Measurements from ENCODE around the gene PAPPA.

The PAPPA gene, protein sequence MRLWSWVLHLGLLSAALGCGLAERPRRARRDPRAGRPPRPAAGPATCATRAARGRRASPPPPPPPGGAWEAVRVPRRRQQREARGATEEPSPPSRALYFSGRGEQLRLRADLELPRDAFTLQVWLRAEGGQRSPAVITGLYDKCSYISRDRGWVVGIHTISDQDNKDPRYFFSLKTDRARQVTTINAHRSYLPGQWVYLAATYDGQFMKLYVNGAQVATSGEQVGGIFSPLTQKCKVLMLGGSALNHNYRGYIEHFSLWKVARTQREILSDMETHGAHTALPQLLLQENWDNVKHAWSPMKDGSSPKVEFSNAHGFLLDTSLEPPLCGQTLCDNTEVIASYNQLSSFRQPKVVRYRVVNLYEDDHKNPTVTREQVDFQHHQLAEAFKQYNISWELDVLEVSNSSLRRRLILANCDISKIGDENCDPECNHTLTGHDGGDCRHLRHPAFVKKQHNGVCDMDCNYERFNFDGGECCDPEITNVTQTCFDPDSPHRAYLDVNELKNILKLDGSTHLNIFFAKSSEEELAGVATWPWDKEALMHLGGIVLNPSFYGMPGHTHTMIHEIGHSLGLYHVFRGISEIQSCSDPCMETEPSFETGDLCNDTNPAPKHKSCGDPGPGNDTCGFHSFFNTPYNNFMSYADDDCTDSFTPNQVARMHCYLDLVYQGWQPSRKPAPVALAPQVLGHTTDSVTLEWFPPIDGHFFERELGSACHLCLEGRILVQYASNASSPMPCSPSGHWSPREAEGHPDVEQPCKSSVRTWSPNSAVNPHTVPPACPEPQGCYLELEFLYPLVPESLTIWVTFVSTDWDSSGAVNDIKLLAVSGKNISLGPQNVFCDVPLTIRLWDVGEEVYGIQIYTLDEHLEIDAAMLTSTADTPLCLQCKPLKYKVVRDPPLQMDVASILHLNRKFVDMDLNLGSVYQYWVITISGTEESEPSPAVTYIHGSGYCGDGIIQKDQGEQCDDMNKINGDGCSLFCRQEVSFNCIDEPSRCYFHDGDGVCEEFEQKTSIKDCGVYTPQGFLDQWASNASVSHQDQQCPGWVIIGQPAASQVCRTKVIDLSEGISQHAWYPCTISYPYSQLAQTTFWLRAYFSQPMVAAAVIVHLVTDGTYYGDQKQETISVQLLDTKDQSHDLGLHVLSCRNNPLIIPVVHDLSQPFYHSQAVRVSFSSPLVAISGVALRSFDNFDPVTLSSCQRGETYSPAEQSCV (N-terminal part only)

DNA sequence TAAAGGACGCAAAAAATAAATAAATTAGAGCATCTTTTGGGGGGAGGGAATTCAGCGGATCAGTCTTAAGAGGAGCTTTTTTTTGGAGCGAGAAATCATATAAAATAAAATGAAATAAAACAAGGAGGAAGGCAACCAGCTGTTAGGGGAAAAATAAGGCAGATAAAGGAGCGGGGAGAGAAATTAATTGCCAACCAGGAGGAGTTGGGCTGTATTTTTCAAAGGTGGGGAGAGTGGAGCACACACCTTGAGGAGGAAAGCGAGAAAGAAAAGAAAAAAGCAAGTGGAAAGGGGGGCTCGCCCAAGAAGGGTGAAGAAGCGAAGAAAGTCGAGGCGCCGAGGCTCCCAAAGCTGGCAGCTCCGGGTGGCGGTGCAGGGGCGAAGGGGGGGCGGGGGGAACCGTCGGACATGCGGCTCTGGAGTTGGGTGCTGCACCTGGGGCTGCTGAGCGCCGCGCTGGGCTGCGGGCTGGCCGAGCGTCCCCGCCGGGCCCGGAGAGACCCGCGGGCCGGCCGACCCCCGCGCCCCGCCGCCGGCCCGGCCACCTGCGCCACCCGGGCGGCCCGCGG, at the start of gene PAPPA:
Gene PAPPA (plus strand): TSS at position 27 of the 569 bp plus-strand sequence. CDS start 382 bp downstream, at position 409.
- DNase-seq, result no peak

DNA sequence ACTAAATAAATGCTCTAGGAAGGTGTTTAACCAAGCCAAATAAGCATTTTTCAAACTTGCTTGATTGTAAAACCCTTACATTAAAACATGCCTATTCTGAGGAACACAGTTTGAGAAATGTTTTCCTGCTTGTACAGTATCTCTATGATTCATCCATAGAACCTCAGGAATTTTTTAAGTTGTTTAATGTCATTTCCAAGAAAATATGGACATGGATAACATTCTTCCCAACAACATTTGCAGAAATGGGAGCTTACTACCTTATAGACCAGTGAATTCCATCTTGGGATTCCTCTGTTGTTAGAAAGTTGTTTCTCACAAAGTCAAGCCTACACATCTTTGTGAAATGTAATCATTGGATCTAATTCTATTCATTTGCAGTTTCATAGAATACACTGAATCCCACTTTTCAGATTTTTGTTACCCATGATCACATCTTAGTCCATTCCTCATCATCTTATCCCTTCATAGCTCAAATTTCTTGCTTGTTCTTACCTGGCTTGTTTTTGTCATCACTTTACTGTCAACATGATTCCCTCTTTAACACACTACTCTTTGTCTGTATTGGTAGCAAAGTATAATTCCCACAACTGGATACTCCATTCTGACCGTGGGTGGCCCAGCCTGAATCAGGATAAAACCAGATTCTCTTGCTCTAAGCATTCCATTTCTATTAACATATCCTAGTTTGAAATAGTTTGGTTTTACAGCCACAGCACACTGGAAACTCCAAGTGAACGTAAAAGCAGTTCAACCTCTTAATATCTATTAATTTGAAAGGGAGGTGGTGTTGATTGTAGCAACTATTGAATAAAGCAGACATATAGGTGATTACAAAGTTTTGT, 49.4 kb upstream of the PAPPA start:
- no peak for DNase-seq

DNA sequence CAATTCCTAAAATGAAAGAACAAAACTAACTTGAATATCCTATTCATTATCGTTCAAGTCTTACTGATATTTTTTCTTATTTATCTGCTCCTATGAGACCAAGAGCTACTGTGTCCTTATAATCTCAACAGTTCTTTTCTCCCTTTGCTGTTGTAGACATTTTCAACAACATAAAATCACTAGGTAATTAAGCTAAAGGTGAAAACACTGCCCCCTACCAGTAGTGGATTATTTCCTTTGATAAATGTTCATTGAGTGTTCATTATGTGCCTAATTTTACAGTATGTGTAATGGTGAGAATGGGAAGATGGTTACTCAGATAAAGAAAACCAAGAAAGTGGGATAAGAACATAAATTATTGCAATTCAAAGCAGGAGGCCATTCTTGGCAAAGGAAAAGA, 41.4 kb upstream of the PAPPA start:
- no peak for DNase-seq

DNA sequence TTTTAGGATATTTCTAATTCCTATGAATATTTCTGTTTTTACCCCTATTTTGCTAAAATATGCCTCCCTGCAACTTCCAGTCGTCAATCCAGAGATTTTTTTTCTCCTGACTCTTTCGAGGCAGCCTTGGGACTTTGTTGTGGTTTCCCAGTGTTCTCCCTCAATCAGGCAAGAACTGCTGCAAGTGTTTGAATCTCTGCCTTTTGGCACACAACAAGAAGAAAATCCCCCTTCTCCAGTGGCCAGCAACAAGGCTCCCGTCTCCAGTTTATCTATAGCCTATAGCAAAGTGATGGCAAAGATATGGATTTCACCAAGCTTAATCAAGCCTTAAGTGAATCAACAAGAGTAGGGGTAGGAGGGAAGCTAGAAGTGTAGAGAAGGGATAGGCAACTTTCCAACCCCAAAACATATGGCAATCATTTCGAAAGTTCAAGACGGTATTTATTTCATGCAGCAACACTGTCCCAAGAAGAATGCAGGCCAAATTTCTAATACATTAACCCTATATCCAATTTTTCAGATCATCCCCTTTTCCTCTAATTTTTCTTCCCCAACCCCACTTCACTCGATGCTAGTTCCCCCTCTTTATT, 37.7 kb upstream of the PAPPA start:
- no peak for DNase-seq

DNA sequence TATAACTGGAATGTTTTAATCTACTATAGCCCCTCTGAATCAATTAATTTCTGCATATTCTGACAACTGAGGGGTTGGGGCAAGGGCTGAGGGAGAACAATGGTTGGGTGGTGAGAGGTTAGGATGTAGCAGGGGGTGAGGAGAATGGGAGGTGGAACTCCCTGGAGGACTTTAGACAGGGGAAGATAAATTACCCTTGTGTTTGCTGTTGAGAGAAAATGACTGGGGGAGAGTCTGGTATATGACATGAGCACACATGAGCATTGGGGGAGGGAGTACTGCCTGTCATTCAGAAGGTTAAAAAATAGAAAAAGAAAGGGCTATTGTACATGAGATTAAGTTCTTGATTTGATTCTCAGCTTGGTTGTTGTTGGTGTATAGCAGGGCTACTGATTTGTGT, 37.2 kb upstream of the PAPPA start:
- no peak for DNase-seq

DNA sequence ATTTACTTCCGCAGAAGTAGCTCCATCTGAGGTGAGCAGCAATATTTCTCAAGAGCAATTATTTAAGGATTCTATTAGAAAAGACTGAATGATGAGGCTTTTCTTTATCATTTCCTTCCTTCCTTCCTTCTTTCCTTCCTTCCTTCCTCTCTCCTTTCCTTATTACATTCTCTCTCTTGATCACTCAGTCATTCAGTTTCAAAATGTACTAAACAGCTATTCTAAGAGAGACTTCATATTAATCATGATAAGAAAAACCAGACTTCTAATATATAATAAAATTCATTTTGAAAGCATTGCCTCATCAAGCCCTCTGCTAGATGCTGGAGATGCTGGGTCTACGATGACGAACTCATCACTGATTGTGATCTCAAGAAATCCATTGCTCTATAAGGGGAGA, 30.4 kb upstream of the PAPPA start:
- no peak for DNase-seq

DNA sequence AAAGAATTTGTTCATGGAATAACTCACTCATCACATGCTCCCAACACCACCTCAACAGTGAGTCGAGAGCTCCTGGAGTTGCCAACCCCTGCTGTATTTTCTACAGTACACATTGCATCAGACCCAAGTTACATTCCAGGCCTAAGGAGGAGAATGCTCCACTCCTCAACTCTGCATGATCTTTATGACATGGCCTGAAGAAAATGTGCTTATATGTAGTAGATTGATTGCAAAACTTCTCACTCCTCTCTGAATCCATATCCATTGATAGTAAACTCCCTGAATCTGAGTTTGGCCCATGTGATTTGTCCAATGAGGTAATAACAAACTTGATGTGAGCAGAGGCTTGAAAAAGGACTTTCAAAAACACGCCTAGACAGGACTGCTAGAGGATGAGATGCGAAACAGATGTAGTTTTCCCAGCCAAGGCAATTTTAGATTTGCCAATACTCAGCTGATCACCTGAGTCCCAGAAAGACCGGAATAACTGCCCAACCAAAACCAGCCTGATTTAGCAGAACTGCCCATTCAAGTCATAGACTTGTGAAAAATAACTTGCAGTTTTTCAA, 29.0 kb upstream of the PAPPA start:
- no peak for DNase-seq

DNA sequence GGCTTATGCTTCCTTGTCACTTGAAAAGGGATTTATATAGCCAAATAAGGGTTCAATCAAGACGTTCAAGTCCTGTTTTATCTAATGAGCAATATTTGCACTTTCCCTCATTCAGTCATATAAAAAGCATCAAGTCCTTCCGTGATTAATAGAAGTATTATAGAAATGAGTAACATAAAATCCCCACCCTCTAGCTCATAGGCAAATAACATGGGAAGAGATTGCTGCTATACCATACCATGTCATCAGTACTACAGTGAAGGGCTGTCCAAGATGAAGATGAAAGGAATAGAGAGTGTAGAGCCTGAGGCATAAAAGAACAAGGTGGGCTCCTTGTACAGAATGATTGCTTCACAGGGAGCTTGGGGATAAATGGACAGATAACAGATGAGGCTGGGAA, 20.4 kb upstream of the PAPPA start:
- DNase-seq, result no peak

DNA sequence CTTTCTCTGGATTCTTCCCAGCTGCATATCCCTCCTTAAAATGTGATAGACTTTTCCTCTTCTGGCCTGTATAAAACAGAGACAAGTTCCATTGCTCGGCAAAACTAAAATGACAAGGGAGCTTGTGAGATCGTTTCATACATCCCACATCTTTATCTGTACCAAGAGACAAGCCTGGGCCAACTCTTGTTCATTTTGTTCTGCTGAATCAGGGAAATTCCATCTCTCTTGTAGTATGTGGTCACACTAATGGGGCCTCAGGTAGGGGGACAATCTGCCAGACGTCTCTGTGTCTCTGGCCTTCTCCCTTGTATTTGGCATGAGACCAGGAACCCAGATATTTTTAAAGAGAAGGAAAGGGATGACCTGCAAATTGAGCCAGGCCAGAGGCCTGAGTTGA, 18.6 kb upstream of the PAPPA start:
- DNase-seq, result no peak

DNA sequence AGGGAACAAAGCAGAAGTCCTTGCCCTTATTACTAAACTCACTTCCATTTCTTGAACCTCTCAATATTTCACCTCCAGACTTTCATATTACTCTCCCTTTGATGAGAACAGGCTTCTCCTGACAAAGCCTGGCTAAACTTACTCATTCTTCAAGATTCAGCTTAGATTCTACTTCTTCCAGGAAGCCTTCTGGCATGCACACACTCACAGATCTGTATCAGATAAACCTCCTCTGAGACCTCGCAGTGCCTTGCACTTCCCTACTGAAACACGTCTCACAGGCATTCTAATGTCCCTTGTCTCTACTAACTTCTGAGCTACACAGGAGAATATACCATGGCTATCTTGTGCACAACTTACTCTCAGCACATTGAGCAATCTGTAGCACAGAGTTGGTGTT, 16.6 kb upstream of the PAPPA start:
- DNase-seq, result no peak

DNA sequence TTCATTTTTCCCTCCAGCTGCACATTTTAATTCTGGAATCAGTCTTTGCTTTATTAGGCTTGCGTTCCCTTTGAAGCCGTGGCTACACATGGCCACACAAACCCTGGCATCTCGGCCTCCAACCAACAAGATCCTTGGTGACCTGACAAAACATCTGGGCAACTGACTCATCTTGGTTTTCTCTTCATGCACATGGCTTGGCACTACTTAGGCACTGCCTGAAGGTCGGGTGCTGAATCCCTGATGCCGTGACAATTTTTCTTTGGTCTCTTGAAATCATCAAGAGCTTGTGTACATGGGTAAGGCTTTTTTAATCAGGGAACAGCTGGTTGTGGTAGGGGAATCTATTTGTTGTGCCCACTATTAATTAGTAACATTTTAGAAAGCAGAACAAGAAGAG, 16.0 kb upstream of the PAPPA start:
- no peak for DNase-seq

DNA sequence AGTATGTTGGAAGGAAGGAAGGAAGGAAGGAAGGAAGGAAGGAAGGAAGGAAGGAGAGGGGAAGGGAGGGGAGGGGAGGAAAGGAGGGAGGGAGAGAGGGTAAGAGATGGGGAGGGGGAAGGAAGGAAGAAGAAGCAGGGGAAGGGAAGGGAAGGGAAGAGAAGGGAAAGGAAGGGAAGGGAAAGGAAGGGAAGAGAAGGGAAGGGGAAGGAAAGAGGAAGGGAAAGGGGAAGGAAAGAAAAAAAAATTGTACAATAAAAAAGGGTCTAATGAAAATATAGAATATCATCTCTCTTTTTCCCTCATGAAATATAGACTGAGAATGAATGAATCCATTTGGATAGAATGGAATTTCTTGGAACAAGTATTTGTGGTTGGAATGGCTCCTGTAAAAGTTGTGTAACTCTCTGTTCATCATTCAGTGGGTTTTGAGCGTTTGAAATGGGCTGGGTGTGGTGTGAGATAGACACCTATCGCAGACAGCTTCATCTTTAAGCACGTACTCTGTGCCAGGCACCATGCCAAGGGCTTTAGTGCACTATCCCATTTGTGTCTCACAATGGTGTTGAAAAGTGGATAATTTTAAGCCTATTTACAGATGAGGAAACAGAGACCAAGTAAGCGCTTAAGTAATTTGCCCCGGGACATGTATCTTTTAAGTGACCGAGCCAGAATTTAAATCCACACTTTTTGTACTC, 11.6 kb upstream of the PAPPA start:
- DNase-seq, result no peak

DNA sequence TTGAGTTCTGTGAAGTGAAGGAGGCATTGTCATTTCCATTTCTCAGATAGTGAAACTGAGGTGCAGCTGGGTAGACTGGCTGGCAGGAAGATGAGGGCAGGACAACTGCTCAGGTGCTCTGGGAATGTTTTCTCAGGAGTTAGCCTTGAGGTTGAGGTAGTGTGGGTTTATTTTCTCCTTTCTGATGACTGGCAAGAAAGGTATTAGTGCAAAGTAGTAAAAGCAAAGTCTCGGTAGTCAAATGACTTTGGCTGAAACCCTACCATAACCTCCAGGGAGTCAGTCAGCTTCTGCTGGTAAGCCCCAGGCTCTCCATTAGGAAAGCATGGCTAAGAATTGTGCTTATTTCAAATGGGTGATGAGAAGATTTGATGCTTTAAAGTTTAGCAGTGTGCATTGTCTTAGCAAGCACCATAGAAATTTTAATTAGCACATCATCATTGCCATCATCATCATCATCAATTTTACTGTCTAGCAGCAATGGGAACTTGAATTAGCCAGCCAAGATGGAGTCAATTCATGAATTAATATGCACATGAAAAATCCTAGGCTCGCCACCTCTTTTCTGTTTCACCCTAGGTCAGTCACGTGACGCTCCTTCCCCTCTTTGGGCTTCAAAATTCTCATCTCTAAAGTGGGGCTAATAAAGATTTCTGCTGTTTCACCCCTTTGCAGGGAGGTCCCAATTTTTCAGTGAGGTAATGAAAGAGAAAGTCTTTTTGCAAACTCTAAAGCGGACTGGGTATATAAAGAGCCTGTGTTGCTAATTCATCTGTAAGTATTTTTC, 10.7 kb upstream of the PAPPA start:
- no peak for DNase-seq

DNA sequence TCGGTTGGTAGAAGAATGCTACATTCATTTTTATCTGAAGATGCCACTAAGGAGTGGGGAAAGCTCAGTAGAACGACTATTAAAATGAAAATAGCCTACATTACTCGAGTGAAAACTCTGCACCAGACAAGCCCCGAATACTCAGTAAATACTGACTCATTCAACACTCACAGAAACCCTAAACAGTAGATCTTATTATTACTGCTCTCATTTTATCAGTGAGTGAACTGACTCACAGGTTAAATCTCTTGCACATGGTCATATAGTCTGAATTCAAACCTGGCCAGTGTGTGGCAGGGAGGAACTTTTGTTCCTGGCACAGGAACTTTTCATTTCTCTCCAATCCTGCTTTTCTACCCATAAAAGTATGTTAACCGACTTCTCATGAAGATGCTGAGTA, 9.6 kb upstream of the PAPPA start:
- DNase-seq, result no peak

DNA sequence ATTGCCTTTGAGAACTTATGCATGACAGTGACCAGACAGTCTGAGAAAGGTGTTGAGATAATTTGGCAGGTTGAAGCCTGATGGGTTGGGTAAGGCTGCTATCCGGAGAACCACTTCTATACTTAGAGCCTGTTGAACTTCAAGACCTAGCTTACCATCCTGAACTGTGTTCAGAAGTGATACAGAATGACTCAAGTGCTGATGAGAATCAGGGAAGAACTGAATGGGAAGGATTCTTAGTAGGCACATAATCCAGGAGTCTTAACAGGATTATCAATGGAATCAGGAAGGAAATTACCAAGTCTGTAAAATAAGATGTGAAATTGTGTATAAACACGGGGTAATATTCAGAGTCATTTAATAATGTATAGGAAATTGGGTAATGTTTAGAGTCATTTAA, 9.0 kb upstream of the PAPPA start:
- DNase-seq, result no peak

DNA sequence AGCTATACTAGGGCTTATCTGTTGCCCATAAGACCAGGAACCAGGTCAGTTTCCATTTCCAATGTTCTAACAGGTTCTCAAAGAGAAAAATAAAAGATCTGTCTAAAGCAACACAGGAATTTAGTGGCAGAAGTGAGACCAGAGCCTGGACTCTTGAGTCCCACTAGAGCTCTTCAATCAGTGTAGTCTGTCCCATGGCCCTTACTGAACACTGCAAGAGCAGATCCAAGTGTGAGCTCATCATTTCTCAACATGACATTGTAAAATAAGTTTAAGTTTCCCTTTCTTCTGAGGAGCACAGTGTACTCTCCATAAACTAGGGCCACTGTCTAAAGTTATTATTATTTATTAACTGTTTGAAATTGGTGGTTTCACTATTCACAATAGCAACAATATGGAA, 8.6 kb upstream of the PAPPA start:
- DNase-seq, result no peak

DNA sequence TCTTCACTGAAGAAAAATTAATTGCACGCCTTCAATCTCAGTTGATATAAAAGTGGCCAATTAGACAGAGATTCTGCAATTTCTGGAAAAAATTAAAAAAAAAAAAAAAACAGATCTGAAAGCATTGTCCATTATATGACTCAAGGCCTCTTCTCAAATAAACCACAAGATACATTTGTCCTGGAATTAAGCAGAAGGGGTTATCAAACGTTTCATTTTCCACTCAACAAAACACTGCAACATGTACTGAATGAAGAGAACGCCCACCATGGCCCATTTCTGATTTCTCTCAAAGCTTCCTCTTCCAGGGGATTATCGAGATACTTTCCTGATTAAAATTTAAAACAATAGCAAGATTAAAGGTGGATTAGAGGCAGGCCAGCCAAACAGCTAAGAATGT, 5.8 kb upstream of the PAPPA start:
- no peak for DNase-seq

DNA sequence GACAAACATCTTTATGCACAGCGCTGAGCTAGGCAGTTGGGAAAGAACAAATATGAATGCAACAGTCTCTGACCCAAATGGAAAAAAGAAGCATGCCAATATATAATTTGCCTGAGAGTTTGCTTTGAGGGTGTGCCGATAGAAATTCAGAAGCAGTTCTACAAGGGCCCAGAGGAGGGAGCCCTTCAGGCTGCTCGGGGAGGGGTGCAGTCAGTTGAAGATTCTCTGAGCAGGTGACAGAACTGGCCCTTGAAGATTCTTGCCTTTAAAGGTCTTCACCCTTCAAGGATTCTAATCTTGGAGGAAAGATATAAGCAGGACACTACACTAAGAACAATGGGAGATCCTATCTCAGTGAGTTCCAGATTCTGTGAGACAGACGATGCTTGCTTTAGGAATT, 3.7 kb upstream of the PAPPA start:
- DNase-seq, result peak; percentile 16

DNA sequence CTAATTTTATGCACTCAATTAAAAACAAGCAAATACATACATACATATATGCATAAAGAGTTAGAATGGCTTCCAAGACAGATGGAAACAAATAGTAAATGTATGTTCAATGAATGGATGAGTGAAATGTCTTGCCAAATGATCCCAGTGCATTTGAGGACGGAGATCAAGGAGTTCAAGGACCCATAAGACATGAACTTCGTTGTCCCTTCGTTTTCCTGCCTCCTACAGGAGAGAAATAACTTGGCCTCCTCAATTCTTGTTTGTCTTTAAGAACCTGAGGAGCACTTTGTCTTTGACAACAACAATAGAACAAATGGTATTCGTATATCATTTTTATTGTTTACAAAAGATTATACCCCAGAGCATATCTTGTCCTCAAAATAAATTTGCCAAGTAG, 2.4 kb upstream of the PAPPA start:
- DNase-seq, result no peak

DNA sequence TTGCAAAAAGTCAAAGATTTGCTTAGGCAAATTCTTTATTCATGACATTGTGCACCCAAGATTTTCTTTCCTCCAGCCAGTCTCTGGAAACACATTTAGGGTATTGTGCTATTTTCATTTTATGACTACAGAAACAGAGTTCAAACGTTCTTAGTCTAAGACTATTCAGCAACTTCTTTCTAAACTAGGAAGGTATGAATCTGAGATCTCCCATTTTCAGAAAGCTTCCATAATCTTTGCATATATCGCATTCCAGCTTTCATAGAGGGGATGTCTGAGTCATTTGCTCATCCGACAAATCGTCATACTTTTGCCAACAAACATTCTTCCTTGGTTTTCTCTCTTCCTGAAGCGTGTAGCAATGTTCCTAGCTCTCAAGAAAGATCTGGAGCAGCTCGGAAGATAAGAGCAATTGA, 1.6 kb upstream of the PAPPA start:
- DNase-seq, result no peak
